RCC 7860 (cell line): Measurements from ENCODE around the gene FBXL22.
"Not testable (repeated sequence)": the region's sequence is repeated elsewhere in the genome, so short reads cannot be mapped to it uniquely, and the experiment has no call there.

Experiments used
- DNase-seq: peaks from one replicate; pipeline ENCODE4 v3.0.0-alpha.2; 2015; ENCODE audit warnings: low spot score
- FAIRE-seq: peaks from 2 replicates; lab custom pipeline; 2012; peaks lifted over from hg19 to GRCh38; lab: Jason Lieb, UNC

Gene FBXL22

DNA sequence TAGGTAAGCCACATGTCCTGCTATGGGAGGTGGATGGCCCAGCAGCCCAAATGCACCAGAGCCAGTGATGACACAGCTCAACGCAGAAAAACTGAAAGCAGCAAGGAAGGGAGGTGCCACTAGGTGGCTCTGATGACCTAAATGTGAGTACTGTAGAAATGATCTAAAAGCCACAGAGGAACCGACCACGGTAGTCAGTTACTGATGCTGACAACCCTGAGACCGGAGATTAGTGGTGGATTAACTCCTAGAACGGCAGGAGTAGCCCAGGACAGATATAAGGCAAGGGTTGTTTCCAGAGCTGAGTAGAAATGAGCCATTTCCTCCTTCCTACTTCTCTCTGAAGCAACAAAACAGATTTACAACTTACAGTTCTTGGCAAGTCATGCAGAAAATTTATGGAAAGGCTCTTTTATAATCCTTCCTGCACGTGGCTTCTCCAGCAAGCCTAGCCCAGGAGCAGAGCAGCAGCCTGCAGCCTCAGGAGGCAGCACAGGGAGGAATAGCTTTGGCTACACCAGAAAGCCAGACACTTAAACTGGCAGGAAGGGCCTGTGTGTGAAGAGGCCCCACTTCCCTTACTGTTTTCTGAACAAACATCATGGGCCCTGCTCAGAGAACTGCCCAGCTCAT, 13.1 kb downstream of the FBXL22 start:
- DNase-seq (peak; percentile 79), FAIRE-seq (peak; percentile 72)

- FAIRE-seq (no peak), DNase-seq (no peak)
Measured at GRCh38 chr15:63611177-63611576, 14.0 kb downstream of the FBXL22 start.

- FAIRE-seq (no peak), DNase-seq (no peak)
Measured at GRCh38 chr15:63612300-63612699, 15.1 kb downstream of the FBXL22 start.

- FAIRE-seq (peak; percentile 4), DNase-seq (no peak)
Measured at GRCh38 chr15:63615935-63616334, 18.7 kb downstream of the FBXL22 start.

DNA sequence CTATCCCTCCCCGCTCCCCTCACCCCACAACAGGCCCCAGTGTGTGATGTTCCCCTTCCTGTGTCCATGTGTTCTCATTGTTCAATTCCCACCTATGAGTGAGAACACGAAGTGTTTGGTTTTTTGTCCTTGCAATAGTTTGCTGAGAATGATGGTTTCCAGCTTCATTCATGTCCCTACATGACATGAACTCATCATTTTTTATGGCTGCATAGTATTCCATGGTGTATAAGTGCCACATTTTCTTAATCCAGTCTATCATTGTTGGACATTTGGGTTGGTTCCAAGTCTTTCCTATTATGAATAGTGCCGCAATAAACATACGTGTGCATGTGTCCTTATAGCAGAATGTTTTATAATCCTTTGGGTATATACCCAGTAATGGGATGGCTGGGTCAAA, 20.0 kb downstream of the FBXL22 start:
- not testable (repeated sequence) for FAIRE-seq, DNase-seq

- not testable (repeated sequence) for FAIRE-seq, DNase-seq
Measured at GRCh38 chr15:63617627-63618026, 20.4 kb downstream of the FBXL22 start.

GRCh38 chr15:63620760-63621159, 23.6 kb downstream of the FBXL22 start:
- FAIRE-seq, DNase-seq: not testable (repeated sequence)

- no peak for DNase-seq
Measured at GRCh38 chr15:63623232-63623969, 26.2 kb downstream of the FBXL22 start.

DNA sequence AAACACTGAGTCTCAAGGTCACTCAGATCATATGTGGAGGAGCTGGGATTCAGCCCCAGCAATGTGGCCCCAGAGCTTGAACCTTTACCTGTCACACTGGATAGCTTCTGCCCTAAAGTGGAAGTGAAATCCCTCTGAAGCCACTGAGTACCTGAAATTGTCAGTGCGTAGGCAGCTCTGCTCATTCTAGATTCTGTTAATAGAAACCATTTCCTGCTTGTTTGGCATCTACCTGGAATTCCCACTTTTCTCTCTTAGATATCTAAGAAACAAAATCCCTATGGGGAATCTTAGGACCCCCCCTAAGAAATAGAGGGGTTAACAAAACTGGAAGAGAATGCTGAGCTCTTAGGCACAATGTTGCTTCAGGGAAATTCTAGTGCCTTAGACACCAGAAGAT, 29.8 kb downstream of the FBXL22 start:
- FAIRE-seq = no peak
- DNase-seq = no peak

More at GRCh38 chr15:63623232-63623969, 26.2 kb downstream of the FBXL22 start:
- FAIRE-seq = no peak

GRCh38 chr15:63628123-63628822, 31.1 kb downstream of the FBXL22 start:
- FAIRE-seq (no peak), DNase-seq (no peak)

- no peak for FAIRE-seq
- no peak for DNase-seq
Measured at GRCh38 chr15:63630036-63630751, 33.0 kb downstream of the FBXL22 start.

DNA sequence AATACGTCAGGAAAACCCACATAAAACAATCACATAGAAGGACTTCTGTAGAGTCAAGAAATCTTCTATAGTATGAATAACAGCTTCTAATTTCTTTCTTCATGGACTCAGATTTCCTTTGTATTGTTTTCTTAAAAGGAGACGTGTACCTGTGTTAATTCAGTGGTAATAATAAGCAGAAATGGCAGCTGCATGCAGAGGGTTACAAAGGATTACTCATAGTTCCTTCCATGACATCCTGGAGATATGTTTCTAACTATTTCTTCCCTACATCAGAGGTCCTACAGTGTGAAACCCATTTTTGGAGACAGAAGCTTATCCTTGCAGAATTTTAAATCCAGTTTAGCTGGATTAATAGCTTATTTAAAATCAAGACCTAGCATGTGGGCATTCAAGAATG, 36.1 kb downstream of the FBXL22 start:
- FAIRE-seq = no peak
- no peak for DNase-seq

- no peak for FAIRE-seq
Measured at GRCh38 chr15:63634154-63634553, 37.0 kb downstream of the FBXL22 start.

DNA sequence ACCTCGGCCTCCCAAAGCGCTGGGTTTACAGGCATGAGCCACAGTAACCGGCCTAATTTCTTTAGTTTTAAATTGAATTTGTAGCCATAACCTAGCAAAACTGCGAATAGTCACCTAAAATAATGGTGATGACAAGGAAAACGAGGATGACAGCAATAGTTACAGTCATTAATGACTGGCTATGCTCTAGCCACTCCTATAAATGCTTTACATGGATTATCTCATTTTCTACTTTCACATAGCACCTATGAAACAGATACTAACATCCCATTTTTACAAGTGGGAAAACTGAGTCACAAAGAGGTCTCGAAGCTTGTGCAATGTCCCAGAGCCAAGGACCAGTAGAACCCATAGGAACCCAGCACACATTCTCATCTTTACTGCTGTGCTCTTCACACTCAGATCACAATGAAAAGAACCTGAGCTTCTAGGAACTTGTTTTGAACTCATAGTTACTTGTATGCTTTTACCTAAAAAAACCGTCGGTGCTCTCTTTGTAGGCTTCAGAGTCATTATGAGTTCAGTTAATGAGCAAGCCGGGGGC, 39.4 kb downstream of the FBXL22 start:
- no peak for FAIRE-seq
- no peak for DNase-seq

More at GRCh38 chr15:63634154-63634553, 37.0 kb downstream of the FBXL22 start:
- no peak for DNase-seq

- FAIRE-seq (no peak), DNase-seq (no peak)
Measured at GRCh38 chr15:63638839-63639238, 41.7 kb downstream of the FBXL22 start.

- DNase-seq (no peak), FAIRE-seq (no peak)
Measured at GRCh38 chr15:63640146-63640545, 43.0 kb downstream of the FBXL22 start.
